ENCODE measurements around the gene ATG4C.

Gene ATG4C

DNA sequence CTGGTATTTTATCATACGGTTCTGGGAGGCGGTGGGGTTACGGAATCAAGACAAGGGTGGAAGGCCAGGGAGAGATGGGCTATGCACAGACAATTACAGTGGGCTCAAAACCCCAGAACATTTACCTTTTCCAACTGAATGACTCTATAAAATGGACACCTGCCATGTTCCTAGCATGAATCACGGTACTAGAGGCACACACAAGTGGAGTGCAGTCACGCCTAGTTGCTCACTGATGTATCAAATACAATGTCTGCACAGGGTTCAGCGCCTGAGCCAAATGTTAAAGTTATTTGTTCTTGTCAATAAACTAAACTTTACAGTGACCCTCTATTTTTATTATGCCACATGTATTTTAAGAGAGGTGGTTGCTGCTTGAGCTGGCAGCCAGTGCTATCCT, 121.4 kb downstream of the ATG4C start:
- no peak for DNase-seq (ENCODE audit: low spot score)

DNA sequence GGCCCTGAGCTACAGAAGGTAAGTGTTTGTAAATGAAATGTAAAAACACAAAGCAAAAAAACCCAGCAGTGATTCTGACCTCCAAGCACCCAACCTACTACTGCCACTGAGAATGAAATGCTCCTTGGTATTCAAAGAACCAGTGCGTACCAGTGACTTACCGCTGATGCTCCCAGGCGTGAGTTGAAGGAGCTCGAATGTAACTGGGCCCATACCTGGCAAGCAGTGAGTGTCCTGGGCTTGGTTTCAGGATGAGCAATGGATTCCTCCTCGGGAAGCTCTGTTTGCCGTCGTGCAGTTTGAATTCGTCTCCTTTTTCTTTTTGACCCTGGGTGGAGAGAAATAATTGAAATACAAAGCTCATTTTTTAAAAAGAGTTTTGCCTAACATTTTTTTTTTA, 121.9 kb downstream of the ATG4C start:
- no peak for DNase-seq (ENCODE audit: low spot score)

GRCh38 chr1:62906428-62906886, 122.5 kb downstream of the ATG4C start:
- no peak for DNase-seq (ENCODE audit: low spot score)

DNA sequence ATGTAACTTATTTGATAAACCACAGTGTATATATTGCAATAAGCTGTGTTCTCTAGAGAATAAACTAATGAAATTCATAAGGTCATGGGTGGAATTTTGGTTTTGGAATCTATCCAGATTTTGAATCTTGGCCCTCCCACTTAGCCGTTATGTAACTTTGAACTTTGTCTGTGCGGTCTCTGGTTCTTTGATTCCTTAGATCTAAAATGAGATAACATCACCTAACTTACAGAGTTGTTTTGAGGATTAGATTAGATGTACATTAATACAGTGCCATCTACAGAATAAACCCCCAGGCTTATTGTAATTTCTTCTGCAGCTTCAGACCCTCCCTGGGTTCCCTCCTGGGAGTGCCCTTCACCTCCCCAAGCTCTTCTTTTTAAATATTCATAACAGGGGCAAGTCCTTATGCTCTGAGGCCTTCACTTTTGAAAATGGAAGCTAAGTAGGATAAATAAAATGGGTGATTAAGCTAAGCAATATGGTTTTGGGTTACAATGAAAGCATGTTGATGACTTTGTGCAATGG, 124.3 kb downstream of the ATG4C start:
- DNase-seq (ENCODE audit: low spot score): no peak

- DNase-seq (ENCODE audit: low spot score): no peak
These were observed 128.2 kb downstream of the ATG4C start for GRCh38 chr1:62912028-62912638.
